NCI-H1092 (cell line): Measurements from ENCODE around the gene DTX1.

Source experiments
- DNase-seq: peaks from one replicate; lab custom pipeline; 2025; lab: John Stamatoyannopoulos, UW

Gene DTX1

DNA sequence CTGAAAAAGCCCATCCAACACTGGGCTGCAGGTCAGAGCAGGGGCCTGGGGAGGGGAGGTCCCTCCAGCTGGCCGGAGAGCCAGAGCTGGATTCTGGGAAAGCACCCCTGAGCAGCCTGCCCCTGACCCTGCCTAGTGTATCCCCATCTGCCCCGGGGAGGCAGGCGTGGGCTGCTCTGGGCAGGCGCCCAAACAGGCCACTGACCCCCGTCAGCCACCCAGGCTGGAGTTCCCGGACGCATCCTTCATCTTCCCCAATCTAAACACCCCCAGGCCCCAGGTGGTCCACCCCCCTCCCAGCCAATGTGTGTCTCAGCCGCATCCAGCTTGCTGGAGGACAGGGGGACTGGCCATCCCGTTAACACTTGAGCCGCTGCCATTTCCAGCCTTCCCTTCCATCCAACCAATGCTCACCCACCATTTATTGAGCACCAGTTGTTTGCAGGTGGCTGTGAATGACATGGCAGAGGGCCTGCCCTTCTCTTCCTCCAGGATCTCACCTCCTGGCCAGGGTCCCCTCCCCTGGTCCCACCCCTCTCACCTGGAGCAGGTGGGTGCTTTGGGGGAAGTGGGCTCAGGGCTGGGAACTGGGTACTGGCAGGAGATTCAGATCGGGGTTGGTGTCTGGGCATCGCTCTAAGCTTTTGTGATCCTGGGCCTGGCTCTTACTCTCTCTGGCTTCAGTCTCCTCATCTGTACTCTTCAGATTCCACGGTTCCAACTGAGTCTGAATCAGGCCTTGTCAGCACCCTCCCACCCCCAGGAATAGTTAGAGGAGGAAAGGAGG is 743 bp upstream of the DTX1 start:
- DNase-seq, result no peak

DNA sequence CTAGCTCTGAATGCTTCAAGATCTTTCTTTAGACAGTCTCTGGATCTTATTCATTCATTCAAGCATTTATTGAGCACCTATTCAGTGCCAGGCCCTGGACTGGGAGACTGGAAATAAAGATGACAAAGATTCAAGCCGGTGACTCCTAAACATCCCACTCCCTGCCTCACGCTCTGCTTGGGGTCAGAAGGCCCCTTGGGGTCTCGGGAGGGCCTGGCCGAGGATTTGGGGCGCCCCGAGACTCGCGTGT is 224 bp upstream of the DTX1 start:
- DNase-seq, result no peak

DNA sequence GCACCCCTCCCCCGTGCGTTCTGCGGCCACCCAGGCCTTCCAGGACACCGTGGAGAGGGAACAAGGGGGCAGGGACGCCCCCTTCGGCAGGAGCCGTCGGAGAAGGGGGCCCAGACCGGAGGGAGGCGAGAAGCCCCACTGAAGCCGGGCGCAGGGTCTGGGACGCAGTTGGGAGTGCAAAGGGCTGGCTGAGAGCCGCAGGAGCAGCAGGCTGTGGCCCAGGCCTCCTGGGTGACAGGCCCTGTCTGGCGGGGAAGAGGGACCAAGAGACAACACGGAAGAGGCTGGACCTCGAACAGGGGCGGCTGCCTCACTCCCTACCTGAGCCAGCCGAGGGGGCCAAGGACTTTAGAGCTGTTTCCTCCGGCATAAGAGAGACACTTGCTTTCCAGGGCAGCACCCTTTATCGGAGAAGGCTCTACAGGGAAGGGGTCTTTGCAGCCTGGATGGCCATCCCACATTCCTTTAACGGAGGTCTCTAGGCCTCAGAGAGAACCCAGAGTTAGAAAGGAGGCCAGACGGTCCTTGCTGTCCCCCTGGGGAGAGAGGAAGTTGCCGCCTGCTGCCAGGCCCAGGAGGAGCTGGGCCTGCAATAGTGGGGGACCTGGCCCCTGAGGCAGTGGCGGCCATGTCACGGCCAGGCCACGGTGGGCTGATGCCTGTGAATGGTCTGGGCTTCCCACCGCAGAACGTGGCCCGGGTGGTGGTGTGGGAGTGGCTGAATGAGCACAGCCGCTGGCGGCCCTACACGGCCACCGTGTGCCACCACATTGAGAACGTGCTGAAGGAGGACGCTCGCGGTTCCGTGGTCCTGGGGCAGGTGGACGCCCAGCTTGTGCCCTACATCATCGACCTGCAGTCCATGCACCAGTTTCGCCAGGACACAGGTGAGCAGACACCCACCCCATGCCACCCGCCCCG is 1.3 kb downstream of the DTX1 start:
- DNase-seq, result peak; percentile 9

DNA sequence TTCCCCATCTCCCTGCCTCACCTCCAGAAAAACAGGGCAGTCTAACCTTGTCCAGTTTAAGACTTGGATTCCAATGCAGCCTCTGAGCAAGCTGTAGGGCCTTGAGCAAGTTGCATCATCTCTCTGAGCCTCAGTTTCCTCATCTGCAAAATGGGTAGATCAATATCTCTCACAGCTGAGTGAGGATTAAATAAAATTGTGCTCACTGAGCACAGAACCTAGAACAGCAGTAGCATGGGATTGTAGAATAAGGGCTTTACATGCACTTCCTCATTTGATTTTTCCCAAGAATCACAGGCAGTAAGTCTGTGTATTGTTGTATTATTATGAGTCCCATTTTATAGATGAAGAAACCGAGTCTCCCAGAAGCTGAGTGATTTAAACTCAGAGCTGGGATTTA is 2.0 kb downstream of the DTX1 start:
- DNase-seq, result no peak

DNA sequence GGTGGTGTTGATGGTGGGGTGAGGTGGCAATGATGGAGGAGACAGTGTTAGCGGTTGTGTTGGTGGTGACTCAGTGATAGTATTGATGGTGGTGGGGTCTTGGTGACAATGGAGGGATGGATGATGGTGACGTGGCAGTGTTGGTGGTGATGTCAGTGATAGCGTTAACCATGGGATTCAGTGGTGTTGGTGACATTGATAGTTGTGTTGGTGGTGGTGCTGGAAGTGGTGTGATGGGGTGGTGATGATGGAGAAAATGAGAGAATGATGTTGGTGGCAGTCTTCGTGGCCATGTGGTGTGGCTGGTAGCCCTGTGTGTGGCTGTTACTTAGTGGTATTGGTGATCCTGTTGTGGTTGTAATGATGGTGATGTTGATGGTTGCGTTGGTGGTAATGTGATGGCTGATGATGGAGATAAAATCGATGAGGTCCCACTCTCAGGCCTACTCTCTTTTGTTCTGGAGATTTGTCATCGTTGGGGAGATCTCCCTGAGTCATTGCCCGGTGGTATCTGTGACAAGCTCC is 2.6 kb downstream of the DTX1 start:
- DNase-seq, result no peak

DNA sequence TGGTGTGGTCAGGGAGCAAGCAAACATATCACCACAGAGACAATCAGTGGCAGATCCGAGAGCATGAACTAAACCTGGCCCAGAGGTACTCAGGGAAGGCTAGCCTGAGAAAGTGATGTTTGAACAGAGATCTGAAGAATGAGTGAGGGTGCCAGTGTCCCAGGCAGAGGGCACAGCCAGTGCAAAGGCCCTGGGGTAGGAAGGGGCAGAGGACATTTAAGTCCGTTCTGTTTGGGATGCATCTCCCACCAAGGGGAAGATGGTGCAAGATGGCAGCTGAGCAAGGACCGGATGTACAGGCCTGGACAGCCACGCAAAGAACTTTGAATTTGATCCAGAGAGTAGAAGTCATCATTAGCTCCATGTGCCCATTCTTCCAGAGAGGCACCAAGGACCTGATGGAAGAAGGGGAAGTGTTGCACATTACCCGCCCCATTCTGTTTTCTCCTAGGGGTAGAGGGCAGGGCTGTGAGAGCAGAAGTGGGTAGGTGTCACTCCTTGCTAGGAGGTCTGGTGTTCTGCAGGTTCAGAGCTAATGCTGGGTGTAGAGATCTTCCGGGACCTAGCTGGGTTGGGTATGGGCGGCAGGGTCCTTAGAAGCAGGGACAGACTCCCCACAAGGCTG is 3.9 kb downstream of the DTX1 start:
- DNase-seq, result no peak

DNA sequence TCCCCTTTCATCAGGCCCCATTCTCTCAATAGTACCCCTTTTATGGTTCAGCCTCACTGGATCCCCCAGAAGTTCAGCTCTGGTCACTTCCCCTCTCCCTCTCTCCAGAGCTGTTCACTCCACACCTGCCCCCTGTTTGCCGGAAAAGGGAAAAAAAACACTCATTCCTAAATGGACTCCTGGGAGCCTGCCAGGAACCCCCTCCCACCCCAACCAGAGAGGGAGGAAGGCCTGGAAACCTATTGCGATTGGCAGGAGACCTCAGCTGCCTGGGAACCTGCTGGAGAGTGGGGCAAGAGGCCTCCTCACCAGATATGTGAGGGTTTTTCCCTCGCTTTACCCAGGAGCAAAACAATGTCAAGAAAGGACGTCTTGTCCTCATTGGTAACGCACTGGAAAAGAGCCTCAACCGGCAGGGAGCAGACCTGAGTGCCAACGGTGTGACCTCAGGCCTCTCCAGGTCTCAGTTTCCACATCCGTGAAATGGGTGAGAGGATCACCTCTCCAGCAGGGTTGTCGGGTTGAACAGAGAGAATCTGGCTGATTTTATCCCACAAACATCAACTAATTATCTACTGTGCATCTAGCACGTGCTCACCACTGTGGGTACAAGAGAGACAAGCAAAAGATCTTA is 4.6 kb downstream of the DTX1 start:
- DNase-seq, result peak; percentile 82

DNA sequence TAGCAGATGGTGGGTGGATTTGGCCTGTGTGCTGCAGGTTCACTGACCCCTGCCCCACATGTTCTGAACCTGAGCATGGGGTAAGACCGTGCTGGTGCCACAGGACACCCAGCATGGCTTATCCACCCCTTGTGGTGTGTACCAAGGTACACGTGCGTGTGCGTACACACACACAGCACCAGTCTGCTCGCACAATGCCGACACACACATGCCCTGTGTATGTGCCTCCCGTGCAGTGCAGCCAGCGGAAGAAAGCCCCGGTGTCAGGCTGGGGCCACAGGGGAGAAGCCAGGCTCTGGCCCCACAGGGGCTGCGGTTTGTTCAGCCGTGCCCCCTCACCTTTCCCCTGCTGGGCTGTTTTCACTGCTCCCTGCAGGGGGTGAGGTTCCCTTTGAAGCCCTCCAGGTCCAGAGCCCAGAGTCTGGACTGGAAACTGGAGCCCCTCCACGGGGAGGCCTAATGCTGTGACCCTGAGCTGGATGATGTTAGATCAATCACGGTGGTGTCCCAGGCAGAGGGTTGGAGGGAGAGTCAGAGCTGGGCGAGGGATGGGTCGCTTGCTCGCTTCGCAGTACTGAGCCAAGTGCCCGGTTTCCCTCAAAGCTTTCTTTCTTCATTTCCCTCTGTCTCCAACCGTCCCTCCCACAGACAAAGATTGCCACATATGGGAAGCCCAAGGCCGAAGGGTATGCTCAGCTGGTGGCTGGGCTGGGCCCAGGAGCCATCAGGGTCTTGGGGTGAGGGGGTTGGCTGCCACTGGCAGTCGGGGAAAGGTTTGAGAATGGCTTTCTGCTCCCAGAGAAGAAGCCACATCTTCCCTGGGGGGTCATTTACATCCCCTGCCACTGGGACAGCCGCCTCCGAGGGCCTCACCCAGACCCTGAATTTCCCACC is 6.2 kb downstream of the DTX1 start:
- no peak for DNase-seq

DNA sequence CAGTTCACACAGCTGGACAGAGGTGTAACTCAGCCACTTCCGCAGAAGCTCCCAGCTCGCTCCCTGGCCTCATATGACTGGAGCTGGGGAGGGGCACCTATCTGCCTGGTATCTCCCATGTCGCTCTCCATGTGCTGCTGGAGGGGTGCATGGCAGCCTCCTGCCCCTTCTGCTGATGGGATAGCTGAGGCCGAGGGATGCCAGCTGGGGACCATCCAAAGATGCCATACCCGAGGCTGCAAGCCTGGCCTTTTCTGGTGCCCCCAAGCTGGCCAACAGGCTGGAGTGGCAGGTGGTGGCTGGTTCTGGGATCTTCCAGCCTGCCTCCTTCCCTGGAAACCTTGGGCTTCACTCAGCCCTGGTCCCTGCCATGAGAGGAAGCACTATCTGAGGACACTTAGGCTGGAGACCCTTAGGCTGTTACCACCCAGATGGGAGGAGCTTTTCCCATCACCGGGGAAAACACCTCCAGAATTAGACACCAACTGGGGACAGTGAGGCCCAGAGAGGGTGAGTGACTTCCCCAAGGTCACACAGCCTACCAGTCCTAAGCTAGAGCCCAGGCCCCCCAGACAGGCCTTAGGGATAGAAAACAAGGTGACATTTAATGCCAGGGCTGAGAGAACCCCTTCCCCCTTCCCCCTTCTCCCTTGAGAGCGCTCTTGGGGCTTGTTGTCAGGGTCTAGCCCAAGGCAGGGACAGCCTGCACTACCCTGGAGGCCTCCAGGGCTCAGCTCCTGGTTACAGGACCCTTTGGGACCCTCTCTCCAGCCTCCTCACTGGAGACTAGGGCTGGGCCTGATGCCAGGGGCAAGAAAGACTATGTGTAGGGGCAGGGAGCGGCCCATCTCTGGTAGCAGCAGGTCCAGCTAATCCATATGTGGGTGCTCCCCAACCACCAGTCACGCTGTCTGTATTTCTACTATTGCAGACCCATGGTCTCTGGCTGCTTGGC is 7.1 kb downstream of the DTX1 start:
- no peak for DNase-seq

DNA sequence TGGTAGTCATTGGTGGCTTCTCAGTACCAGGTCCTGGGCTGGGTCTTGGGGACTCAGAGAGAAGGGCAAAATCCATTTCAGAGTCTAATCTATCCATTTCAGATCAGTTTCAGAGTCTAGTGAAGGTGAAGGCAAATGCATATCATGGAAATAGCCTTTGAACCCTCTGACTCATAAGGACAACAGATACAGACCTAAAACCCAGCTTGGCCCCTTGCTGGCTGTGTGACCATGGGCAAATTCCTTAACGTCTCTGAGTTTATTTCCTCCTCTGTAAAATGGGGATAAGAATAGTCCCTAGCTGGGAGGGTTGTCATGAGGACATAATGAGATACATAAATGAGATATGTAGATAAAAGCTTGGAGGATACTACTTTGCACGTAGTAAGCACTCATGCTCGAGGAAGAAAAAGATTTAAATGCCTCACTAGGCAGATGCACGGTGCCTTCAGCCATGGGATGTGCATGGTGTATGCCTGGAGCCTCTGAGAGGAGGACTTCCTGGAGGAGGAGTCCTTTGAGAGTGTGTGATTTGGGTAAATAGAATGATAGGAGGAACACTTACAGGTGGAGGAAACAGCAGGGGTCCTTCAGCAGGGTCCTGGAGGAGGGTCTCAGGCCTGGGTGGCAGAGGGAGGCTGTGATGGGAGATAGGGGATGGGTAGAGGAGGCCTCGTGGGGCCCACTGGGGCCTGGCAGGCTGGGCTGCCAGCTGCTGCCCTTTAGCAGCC is 8.0 kb downstream of the DTX1 start:
- DNase-seq, result no peak

DNA sequence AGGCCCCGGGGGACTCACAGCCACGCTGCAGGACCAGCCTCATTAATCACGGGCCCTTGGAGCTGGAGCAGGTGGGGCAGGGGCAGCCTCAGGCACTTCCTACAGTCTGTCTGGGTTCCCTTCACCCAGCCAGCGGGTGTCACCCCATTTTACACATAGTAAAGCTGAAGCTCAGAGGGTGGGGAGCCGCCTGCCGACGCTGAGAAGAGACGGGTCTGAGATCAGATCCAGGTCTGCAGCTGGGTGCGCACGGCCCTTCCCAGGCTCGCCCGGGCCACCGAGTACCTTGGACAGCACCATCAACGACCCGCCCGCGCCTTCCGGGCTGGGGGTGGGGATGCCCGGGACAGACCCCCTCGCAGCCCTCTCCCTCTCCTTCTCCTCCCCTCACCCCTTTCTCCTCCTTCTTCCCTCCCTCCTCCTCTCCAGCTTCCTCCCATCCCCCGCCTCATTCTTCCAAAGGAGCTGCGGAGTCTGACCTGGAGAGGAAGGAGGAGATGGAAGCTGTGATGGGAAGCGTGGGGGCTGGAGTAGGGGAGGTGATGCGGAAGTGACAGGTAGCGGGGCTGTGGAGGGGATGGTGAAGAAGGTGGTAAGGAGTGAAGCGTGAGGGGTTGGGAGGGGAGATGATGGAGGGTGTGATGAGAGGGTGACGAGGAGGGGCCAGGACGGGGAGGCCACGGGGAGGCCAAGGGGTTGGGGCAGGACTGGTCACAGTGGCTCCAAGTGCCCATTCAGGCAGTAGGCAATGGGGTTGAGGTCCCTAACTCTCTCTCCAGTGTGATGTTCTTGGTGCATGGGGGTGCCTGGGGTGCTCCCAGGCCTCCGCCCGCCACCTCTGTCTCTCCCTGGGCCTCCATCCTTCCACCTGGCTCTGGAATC is 8.8 kb downstream of the DTX1 start:
- peak; percentile 65 for DNase-seq

DNA sequence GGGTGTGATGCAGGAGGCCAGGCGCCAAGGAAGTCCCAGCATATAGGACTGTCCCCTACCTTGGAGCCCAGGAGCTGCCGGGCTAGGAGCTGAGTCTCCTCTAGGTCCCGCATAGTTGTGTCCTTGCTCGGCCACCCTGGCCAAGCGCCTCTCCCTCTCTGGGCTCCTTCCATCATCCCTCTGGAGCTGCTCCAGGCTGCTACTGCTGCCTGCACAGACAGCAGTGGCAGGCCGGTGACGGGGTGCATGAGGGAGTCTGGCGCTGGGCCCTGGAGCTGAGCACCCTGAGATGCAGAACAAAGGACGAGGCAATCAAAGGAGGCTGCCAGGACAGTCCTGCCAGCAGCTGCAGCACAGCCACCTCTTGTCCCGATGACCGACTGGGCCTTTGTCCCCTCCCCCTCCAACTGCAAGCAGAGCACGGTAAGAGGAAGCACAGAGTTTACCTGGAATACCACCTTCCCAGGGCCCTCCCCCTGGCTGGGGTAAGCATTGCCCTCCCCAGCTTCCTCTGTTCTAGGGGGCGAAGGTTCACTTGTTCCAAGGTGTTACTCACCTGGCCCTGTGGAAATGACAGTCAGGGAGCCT is 10.4 kb downstream of the DTX1 start:
- DNase-seq, result no peak

DNA sequence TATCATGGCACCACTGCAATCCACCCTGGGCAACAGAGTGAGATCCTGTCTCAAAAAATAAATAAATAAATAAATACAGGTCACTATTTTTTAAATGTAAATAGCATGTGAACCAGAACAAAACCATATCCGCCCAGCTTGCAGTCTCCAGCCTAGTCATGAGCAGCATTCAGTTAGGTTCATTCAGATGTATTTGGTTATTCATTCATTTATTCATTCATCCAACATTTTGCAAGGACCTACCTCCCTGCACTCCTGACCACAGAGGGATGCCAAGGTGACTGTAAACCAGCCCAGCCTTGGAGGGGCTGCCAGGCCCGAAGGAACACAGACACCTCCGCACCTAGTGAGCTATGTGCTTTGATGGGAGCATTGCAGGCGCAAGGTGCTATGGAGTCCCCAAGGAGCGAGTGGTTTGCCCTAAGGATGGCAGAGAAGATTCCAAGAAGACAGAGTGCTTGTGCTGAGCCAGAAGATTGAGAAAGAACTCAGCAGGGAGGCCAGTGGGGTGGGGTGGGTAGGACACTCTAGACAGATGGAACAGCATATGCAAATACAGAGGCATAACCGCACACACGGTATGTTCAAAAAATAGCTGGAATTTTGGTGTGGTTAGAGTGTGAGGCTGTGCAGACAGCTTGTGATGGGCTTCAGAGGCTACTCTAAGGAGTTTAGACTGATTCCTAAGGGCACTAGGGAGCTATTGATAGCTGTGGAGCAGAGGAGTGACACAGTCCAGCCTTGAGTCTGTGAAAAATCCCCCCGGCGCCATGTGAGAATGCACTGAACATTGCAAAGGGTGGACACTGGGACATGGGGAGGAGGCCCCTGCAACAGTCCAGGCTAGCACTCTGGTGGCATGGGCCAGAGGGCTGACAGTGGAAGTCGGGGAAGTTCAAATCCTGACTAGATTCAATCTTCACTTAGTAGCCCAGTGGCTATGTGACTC is 11.7 kb downstream of the DTX1 start:
- no peak for DNase-seq

DNA sequence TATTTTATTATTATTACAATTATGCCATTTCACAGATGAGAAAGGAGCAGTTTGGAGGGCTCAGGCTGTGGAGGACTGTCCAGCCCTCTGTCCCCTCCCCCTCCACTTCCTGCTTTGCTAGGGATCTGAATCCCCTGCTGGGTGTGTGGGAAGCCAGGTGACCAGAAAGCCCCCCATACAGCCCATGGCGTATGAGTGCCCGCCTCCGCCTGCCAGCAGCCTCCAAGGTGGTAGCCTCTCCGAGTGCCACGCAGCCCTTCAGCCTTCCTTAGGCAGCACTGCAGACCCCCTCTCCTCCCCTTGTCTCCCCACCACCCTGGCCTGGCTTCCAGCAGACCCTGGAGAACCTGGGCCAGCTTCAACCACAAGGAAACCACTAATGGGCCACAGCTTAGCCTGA is 12.6 kb downstream of the DTX1 start:
- DNase-seq, result no peak

DNA sequence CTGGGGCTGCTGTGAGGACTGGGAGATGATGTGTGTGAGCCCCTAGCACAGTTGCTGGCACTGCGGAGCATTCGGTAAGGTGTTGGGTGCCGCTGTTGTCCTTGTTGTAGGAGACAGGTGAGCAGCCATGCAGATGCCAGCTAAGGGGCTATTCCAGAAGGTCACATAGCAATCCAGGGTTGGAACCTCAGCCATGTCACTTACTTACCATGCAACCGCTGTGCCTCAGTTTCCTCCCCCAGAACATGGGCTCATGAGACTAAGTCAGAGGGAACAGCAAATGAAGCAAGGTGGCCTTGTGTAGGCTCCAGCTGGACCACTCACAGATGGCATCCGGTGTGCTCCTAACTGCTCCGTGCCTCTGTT is 13.2 kb downstream of the DTX1 start:
- DNase-seq, result no peak

DNA sequence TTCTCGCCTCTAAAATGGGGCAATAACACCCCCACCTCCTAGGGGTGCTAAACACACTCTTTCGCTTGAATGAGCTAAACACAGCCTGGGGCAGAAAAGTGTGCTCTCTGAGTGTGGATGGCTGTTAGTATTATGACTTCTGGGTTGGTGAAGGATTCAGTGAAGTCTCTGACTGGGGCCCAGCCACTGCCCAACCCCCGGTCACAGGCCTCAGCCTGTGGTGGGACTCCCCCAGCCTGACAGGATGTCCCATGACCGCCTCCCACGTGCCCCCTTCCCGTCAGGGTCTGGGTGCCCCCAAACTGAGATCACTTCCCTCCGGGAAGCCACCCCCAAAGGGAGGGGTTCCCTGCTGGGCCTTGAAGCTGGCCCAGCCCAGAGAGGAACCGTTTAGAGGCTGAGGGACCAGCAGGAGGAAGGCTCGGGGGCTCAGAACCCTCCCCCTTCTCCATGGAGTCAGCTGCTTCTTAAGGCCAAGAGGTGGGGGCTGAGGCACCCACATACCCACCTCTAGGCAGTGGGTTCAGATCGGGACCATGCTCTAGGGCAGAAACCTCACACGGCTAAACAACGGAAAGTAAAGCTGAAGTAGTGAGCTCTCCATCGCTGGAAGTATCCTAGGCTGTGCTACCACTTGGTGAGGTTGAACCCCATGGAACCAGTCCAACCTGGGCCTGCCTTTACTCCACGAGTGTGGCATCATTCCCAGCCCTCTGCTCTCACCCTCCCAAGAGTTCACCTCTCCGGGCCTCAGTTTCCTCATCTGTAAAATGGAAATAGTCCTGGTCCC is 13.8 kb downstream of the DTX1 start:
- DNase-seq, result no peak
